ENCODE results near the gene PARP16. TPM values are rescaled to one million over a fixed set of nuclear protein-coding genes. Genes with fewer than 3 reads are reported as not detected.

The PARP16 gene
- total RNA-seq, 2 experiments from 2014 or later = 17.0 to 19.3 TPM

- CTCF ChIA-PET = no interaction called here
These were observed 6.3 kb upstream of the PARP16 start for GRCh38 chr15:65292938-65293518.

GRCh38 chr15:65290228-65290627 is 3.5 kb upstream of the PARP16 start:
- ATAC-seq (no peak), DNase-seq (no peak)
- CTCF ChIA-PET = interaction anchor here (1.4 kb wide), 1 partner anchor 8 kb away, joined by 5 read pairs; no protein-coding TSS in a partner anchor
- Mint-ChIP-seq H3K4me1 (ENCODE audit: low read depth) (peaks cover 42% of the 10 kb centered on the region), H3K4me3 (no peak overlapping the region), H3K27ac (no peak overlapping the region), H3K9me3 (ENCODE audit: insufficient read depth) (no peaks in the 10 kb centered on the region), H3K27me3 (ENCODE audit: low read depth) (no peaks in the 10 kb centered on the region), H3K36me3 (ENCODE audit: low read depth) (no peaks in the 10 kb centered on the region)
- POLR2A ChIA-PET = interaction anchor here (1.0 to 3.1 kb wide), 2 partner anchors 15 to 18 kb away, joined by 3 to 22 read pairs; partner anchors contain the start of gene RNU5B-1

More at GRCh38 chr15:65292938-65293518, 6.3 kb upstream of the PARP16 start:
- POLR2A ChIA-PET = interaction anchor here (2.2 kb wide), 1 partner anchor 12 kb away, joined by 16 read pairs; the partner anchor contains the start of gene RNU5B-1
- DNase-seq = no peak
- Mint-ChIP-seq H3K27me3 (ENCODE audit: low read depth) (no peaks in the 10 kb centered on the region), H3K27ac (peak overlapping the region; percentile 20), H3K9me3 (ENCODE audit: insufficient read depth) (no peaks in the 10 kb centered on the region), H3K36me3 (ENCODE audit: low read depth) (peaks cover 4% of the 10 kb centered on the region), H3K4me1 (ENCODE audit: low read depth) (peaks cover 41% of the 10 kb centered on the region), H3K4me3 (no peak overlapping the region)
- ATAC-seq = no peak

- ATAC-seq = no peak
- Mint-ChIP-seq H3K27ac (no peak overlapping the region), H3K4me1 (ENCODE audit: low read depth) (peaks cover 36% of the 10 kb centered on the region), H3K27me3 (ENCODE audit: low read depth) (no peaks in the 10 kb centered on the region), H3K9me3 (ENCODE audit: insufficient read depth) (no peaks in the 10 kb centered on the region), H3K4me3 (no peak overlapping the region), H3K36me3 (ENCODE audit: low read depth) (no peaks in the 10 kb centered on the region)
- ChIA-PET CTCF (interaction anchor here (1.0 to 1.4 kb wide), 2 partner anchors 8 to 11 kb away, joined by 3 to 5 read pairs; no protein-coding TSS in a partner anchor), POLR2A (interaction anchor here (0.6 to 3.1 kb wide), 3 partner anchors 16 to 226 kb away, joined by 3 to 22 read pairs (median 3); partner anchors contain the start of gene RNU5B-1)
- DNase-seq = no peak
These were observed 2.7 kb upstream of the PARP16 start for GRCh38 chr15:65289261-65289854.

GRCh38 chr15:65287520-65287855 is 805 bp upstream of the PARP16 start:
- no peaks in the 10 kb centered on the region for H3K27me3 Mint-ChIP-seq (ENCODE audit: low read depth)
- H3K36me3 Mint-ChIP-seq (ENCODE audit: low read depth) = peaks cover 11% of the 10 kb centered on the region
- no peaks in the 10 kb centered on the region for H3K9me3 Mint-ChIP-seq (ENCODE audit: insufficient read depth)
- peak overlapping the region; percentile 80 for H3K27ac Mint-ChIP-seq
- peak overlapping the region; percentile 86 for H3K4me3 Mint-ChIP-seq
- H3K4me1 Mint-ChIP-seq (ENCODE audit: low read depth) = peaks cover 33% of the 10 kb centered on the region
- no peak for DNase-seq
- no peak for ATAC-seq
- ChIA-PET POLR2A (interaction anchor here (0.7 to 4.4 kb wide), 7 partner anchors 9 to 154 kb away, joined by 3 to 115 read pairs (median 6); partner anchors contain the start of genes CLPX, PDCD7 and RNU5B-1), CTCF (interaction anchor here (1.3 to 4.4 kb wide), 9 partner anchors 8 to 254 kb away, joined by 5 to 29 read pairs (median 8); partner anchors contain the start of genes CLPX, RNU5A-1 and RNU5B-1)

GRCh38 chr15:65286069-65286703 is 497 bp downstream of the PARP16 start:
- Mint-ChIP-seq H3K4me1 (ENCODE audit: low read depth) (peaks cover 29% of the 10 kb centered on the region), H3K9me3 (ENCODE audit: insufficient read depth) (no peaks in the 10 kb centered on the region), H3K27me3 (ENCODE audit: low read depth) (no peaks in the 10 kb centered on the region), H3K4me3 (peak overlapping the region; percentile 86), H3K27ac (peak overlapping the region; percentile 80), H3K36me3 (ENCODE audit: low read depth) (peaks cover 15% of the 10 kb centered on the region)
- ATAC-seq (peak; percentile 44), DNase-seq (peak; percentile 43)
- CTCF ChIA-PET = interaction anchor here (0.7 to 4.4 kb wide), 18 partner anchors 8 to 583 kb away, joined by 3 to 29 read pairs (median 6); partner anchors contain the start of genes CLPX, RAB11A, RNU5A-1 and RNU5B-1
- POLR2A ChIA-PET = interaction anchor here (0.7 to 4.4 kb wide), 11 partner anchors 8 to 392 kb away, joined by 3 to 115 read pairs (median 8); partner anchors contain the start of genes CLPX, PDCD7, RNU5A-1 and RNU5B-1

GRCh38 chr15:65285291-65286068 is 1.2 kb downstream of the PARP16 start:
- Mint-ChIP-seq H3K9me3 (ENCODE audit: insufficient read depth) (no peaks in the 10 kb centered on the region), H3K36me3 (ENCODE audit: low read depth) (peaks cover 16% of the 10 kb centered on the region), H3K4me1 (ENCODE audit: low read depth) (peaks cover 29% of the 10 kb centered on the region), H3K4me3 (peak overlapping the region; percentile 86), H3K27ac (peak overlapping the region; percentile 80), H3K27me3 (ENCODE audit: low read depth) (no peaks in the 10 kb centered on the region)
- ChIA-PET CTCF (interaction anchor here (0.7 to 4.4 kb wide), 15 partner anchors 10 to 252 kb away, joined by 3 to 29 read pairs (median 5); partner anchors contain the start of genes RNU5A-1 and RNU5B-1), POLR2A (interaction anchor here (0.7 to 4.4 kb wide), 7 partner anchors 10 to 152 kb away, joined by 3 to 115 read pairs (median 12); partner anchors contain the start of genes CLPX, PDCD7, RNU5A-1 and RNU5B-1)
- no peak for DNase-seq
- no peak for ATAC-seq

- H3K4me3 Mint-ChIP-seq = no peak overlapping the region
- H3K27me3 Mint-ChIP-seq (ENCODE audit: low read depth) = no peaks in the 10 kb centered on the region
- no peaks in the 10 kb centered on the region for H3K9me3 Mint-ChIP-seq (ENCODE audit: insufficient read depth)
- no peak overlapping the region for H3K27ac Mint-ChIP-seq
- DNase-seq = no peak
- POLR2A ChIA-PET = interaction anchor here (1.0 to 1.5 kb wide), 3 partner anchors 8 to 26 kb away, joined by 3 to 5 read pairs (median 4); partner anchors contain the start of genes PARP16 and RNU5B-1
- CTCF ChIA-PET = interaction anchor here (0.8 to 1.7 kb wide), 5 partner anchors 9 to 107 kb away, joined by 3 to 7 read pairs (median 3); partner anchors contain the start of genes CILP and PARP16
- peaks cover 29% of the 10 kb centered on the region for H3K4me1 Mint-ChIP-seq (ENCODE audit: low read depth)
- peaks cover 19% of the 10 kb centered on the region for H3K36me3 Mint-ChIP-seq (ENCODE audit: low read depth)
- no peak for ATAC-seq
These were observed 8.2 kb downstream of the PARP16 start for GRCh38 chr15:65278480-65278879.

GRCh38 chr15:65277015-65277414 is 9.7 kb downstream of the PARP16 start:
- CTCF ChIA-PET = interaction anchor here (1.4 kb wide), 1 partner anchor 65 kb away, joined by 3 read pairs; the partner anchor contains the start of gene CILP
- no peaks in the 10 kb centered on the region for H3K9me3 Mint-ChIP-seq (ENCODE audit: insufficient read depth)

GRCh38 chr15:65275728-65276126 is 11.0 kb downstream of the PARP16 start:
- ChIA-PET CTCF (interaction anchor here (1.3 kb wide), 1 partner anchor 10 kb away, joined by 11 read pairs; the partner anchor contains the start of gene PARP16), POLR2A (interaction anchor here (1.0 to 1.4 kb wide), 3 partner anchors 10 to 29 kb away, joined by 3 to 12 read pairs (median 5); partner anchors contain the start of genes PARP16 and RNU5B-1)
- H3K36me3 Mint-ChIP-seq (ENCODE audit: low read depth) = peaks cover 10% of the 10 kb centered on the region
- H3K4me1 Mint-ChIP-seq (ENCODE audit: low read depth) = peaks cover 26% of the 10 kb centered on the region
- DNase-seq (no peak), ATAC-seq (peak; percentile 33)
- H3K9me3 Mint-ChIP-seq (ENCODE audit: insufficient read depth) = no peaks in the 10 kb centered on the region
- H3K4me3 Mint-ChIP-seq = no peak overlapping the region
- H3K27ac Mint-ChIP-seq = no peak overlapping the region
- H3K27me3 Mint-ChIP-seq (ENCODE audit: low read depth) = no peaks in the 10 kb centered on the region

More at GRCh38 chr15:65277015-65277414, 9.7 kb downstream of the PARP16 start:
- Mint-ChIP-seq H3K27ac (no peak overlapping the region), H3K27me3 (ENCODE audit: low read depth) (no peaks in the 10 kb centered on the region), H3K4me1 (ENCODE audit: low read depth) (peaks cover 26% of the 10 kb centered on the region), H3K4me3 (no peak overlapping the region), H3K36me3 (ENCODE audit: low read depth) (peaks cover 10% of the 10 kb centered on the region)
- DNase-seq = no peak
- POLR2A ChIA-PET = interaction anchor here (1.5 kb wide), 1 partner anchor 28 kb away, joined by 4 read pairs; the partner anchor contains the start of gene RNU5B-1
- ATAC-seq = no peak

- POLR2A ChIA-PET = interaction anchor here (1.2 to 1.4 kb wide), 2 partner anchors 11 to 29 kb away, joined by 5 to 12 read pairs; partner anchors contain the start of genes PARP16 and RNU5B-1
- Mint-ChIP-seq H3K27me3 (ENCODE audit: low read depth) (no peaks in the 10 kb centered on the region), H3K4me3 (no peak overlapping the region), H3K4me1 (ENCODE audit: low read depth) (peaks cover 26% of the 10 kb centered on the region), H3K9me3 (ENCODE audit: insufficient read depth) (no peaks in the 10 kb centered on the region), H3K36me3 (ENCODE audit: low read depth) (peaks cover 10% of the 10 kb centered on the region), H3K27ac (peak overlapping the region; percentile 73)
- CTCF ChIA-PET = interaction anchor here (1.3 kb wide), 1 partner anchor 11 kb away, joined by 11 read pairs; the partner anchor contains the start of gene PARP16
- DNase-seq (peak; percentile 25), ATAC-seq (peak; percentile 69)
These were observed 11.5 kb downstream of the PARP16 start for GRCh38 chr15:65275104-65275727.

All from activated CD8-positive, alpha-beta T cell treated with anti-CD3 and anti-CD28 coated beads, Interleukin-2, amount 10 ng/mL, durations not matched to agents 7 days and 5 days (primary cell).